GM18499 (cell line): ENCODE measurements around the gene WASF2.
"Not testable (repeated sequence)": the region's sequence is repeated elsewhere in the genome, so short reads cannot be mapped to it uniquely, and the experiment has no call there.

Source experiments
- ATAC-seq: cut with Tn5 transposase; IDR thresholded peaks from one replicate; pipeline ENCODE4 v1.9.1; 2021; ENCODE audit warnings: moderate number of reproducible peaks; ENCODE audit not compliant: insufficient read depth, unreplicated experiment

The WASF2 gene

DNA sequence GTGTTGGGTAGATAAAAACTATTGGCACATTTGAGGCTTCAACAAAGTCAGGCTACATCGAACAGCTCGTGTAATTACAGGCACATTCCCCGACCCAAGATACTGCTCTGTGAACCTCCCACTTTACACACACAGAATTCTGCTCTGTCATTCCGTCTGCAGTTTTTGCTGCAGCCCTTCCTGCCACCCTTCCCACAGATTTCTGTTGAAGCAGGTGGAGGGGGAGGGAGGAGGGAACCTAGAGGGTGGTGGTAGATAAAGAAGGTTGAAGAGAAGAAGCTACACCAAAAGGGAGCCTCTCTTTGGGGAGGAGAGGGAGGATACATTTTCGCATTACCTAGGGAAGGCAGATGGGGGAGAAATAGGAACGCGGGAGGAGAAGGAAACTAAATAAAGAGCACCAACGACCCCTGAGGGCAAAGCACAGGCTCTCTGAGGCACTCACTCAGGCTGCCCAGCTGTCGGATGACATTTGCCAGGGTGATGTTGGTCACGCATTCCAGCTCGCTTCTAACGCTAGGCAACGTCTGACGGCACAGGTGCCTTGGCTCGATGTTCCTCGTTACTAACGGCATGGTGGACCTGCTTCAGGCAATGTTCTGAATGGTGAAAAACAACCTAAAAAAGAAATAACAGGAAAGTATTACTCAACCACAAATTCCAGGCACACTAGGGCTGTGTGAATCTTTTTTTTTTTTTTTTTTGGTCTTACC, 61.5 kb downstream of the WASF2 start:
- no peak for ATAC-seq

DNA sequence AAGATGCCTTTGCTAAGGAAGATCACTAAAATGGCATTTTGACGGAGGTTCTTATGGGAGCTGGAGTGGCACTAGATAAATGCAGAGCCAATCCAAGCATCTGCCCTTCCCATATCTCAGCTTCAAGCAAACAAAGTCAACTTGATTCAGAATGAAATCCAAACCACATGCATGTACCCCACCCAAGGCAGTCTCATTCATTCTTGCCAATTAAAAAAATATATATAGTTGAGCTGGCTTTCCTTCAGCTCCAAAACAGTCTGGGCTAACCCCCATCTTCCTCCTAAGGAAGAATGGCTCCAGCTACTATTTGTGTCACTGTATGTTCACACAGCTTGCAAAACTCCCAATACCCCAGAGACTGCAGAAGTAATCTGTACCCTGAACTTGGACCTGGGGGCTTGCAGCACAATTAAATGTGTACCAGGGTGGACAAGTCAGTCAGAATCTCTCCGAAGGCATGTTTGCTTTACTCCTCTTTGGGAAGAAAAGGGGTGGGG, 62.1 kb downstream of the WASF2 start:
- no peak for ATAC-seq

DNA sequence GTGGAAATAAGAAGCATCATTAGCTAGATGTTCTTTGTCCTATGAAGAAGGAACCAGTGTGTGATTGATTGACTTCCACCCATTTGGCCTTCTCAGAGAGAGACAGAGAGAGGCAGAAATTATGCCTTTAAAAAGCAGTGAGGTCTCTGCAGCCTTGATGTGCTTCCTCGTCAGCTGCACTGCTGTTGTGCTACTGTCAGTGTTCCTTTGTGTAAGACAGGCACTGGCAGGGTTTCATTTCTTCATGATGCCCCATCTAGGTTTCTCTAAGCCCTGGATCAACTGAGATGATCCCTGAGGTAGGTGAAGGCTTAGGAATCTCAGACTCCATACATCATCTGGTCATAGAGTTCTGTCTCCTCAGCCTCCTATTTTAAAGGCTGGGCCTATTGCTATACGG, 62.6 kb downstream of the WASF2 start:
- no peak for ATAC-seq

DNA sequence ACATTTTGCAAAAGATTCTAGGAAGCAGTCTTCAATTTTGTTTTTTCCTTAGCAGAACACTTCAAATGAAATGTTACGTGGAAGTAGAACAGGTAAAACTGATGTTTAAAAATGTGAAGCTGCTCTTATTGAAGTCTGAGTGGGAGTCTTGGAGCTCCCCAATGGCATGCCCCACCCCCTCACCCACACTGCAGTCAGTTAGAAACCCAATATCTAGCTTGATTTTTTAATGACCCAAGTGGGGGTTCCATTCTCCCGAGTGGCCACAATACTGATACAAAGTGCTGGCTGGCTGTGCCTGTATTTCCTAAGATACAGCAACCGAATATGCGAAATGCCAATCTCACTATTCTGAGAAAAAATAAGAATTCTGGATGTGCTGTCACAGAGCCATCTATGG, 66.3 kb downstream of the WASF2 start:
- no peak for ATAC-seq

DNA sequence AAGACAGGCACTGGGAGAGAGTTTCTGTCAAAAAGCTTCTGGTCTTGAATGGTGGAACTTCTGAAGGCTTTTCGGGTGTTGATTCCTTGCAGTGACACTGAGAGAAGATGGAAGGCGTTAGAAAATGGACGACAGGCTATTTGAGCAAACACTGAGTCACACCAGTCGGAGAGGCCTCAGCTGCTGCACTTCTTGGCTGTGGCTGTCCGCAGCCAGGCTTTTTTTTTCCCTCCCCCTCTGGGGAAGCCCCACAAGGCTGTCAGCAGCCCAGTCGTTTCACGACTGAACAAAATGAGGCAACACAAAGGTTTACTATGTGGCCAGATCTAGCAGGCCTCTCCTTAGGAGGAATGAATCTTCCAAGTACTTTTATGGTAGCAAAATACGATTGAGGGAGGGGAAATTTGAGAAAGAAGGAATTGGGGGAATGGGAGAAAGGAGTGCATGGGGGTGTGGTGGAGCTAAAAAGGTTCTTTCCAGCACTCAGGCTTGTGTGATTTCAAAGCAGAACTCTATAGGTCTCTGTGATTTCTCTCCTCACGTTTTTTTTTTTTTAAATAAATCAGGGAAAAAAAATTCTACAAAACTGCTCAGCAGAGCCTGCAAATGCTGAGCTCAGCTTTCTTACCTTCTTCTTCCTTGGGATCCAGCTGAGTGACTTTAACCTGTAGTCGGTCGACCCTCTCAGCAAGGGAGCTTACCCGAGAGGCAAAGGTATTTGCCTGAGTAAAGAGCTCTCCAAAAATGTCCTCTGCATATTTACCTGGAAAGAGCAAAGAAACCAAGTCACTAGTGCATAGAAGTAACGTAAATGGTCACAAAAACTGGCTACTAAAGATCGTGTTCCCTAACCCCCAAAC, 71.4 kb downstream of the WASF2 start:
- no peak for ATAC-seq

- no peak for ATAC-seq
Measured at GRCh38 chr1:27417713-27418112, 72.3 kb downstream of the WASF2 start.

- ATAC-seq: no peak
Measured at GRCh38 chr1:27416387-27417111, 73.4 kb downstream of the WASF2 start.

DNA sequence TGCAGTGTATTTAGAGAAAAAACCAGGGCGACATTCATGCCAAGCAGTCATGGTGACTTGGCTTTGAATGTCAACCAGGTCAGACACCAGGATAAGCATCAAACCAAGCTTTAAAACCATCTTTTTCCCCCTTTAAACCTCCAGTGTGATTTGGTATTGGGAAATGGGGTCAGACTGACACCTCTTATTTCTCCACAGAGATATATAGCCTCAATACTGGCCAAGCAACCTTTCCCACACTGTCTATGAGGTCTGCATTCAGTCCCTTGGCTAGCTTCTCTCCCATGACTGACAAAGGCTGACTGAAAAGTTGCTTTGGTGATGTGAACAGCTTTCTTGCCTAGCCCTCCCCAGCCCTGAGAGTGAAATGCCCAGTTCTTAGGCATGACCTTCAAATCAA, 75.9 kb downstream of the WASF2 start:
- no peak for ATAC-seq

DNA sequence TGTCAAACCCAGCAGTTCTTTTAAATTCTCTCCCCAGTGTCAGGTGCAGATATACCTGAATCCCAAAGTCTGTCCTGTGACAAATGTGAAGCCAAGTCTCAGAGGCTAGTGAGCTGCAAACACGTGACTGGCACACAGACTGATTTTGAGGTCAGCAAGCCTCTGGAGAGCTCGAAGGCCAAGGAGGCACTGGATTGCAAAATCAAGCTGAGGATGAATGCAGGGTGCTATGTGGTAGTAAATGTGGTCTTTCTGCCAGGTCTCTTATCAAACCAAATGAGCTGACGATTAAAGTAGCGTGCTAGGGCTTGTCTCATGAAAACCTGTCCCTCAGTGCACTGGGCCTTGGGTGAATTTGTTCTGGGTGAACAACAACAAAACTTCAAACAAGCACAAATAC, 77.0 kb downstream of the WASF2 start:
- no peak for ATAC-seq

DNA sequence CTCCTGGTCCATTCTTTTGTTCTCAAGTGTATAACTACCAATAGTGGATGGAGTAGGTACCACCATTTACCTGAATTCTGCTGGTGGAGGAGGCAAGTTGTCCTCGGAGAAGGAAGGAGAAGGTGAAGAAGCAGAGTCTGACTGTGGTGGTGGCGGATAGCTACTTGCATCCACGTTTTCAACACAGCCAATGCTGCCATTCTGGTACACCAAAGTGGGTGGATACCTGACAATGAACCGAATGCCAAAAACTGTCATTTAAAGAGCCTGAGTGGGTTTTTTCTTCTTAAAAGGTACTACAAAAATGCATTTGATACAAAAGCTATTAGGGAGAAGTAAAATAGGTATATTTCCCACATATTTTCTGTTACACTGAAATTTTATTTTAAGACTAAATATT, 77.5 kb downstream of the WASF2 start:
- ATAC-seq: no peak

DNA sequence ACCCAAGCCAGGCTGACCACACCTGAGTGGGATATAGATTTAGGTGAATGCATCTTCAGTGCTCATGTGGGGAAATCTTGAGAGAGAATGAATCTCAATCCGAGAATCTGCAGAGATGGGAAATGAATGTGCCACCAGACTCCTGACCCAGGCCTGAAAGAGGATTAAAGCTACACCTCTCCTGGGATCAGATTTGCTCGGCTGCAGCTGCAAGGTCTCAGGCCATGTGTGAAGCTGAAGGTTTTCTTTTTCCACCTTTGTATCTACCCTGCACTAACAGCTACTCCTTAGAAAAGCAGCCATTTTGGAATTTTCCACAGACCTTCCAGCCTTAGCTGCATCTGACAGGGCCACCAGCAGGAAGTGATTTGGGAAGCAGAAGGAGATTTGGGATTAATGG, 79.3 kb downstream of the WASF2 start:
- no peak for ATAC-seq

DNA sequence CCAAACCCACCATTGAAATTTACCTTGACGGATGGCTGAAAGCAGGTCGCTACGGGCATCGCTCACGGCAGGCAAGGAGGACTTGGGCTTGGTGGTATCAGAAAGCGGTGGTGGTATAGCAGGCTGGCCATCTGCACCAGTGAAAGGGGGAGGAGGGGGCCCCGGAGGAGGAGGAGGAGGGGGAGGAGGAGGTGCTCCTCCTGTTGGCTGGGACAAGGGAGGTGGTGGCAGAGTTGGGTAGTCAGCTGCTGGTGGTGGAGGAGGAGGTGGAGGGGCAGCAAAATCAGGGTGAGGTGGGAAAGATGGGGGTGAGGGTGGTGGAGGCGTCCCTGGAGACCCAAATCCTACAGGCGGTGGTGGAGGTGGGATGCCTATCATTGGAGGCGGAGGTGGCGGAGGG, 80.3 kb downstream of the WASF2 start:
- no peak for ATAC-seq

DNA sequence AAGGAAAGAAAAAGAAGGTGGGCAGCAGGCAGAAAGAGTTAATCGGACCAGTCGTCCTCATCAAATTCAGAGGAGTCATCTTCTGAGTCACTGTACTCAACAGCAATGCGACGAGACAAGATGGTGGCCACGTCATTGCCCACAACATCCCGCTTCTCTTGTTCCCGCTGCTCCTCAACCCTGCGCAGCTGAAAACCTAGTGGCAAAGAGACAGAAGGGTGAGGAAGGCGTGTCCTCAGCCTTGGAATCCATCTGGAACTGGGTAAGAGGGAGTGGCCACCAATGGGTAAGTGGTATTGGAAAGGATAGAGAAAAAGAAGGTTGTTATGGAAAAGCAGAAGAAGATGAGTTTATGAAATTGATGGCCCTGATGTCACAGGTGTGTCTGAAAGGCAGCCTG, 81.8 kb downstream of the WASF2 start:
- ATAC-seq: no peak

DNA sequence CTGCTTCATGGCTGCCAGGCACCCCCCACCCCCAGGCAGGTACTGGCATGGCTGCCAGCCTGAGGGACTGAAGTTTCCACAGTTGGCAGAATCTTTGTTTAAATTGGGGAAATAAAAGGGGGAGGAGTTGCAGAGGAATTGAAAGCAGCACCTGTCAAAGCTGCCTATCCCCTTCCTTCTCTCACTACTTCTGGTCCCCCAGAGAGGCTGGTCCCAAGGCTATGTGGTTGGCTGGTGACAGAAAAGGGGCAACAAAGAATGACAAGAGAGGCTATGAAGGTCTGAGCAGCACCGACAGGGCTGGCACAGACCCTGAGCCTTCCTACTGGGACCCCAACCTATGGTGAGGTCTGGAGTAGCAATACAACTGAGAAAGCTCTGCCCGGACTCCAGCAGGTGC, 83.2 kb downstream of the WASF2 start:
- ATAC-seq: not testable (repeated sequence)

- ATAC-seq: no peak
Measured at GRCh38 chr1:27406362-27406680, 83.6 kb downstream of the WASF2 start.

DNA sequence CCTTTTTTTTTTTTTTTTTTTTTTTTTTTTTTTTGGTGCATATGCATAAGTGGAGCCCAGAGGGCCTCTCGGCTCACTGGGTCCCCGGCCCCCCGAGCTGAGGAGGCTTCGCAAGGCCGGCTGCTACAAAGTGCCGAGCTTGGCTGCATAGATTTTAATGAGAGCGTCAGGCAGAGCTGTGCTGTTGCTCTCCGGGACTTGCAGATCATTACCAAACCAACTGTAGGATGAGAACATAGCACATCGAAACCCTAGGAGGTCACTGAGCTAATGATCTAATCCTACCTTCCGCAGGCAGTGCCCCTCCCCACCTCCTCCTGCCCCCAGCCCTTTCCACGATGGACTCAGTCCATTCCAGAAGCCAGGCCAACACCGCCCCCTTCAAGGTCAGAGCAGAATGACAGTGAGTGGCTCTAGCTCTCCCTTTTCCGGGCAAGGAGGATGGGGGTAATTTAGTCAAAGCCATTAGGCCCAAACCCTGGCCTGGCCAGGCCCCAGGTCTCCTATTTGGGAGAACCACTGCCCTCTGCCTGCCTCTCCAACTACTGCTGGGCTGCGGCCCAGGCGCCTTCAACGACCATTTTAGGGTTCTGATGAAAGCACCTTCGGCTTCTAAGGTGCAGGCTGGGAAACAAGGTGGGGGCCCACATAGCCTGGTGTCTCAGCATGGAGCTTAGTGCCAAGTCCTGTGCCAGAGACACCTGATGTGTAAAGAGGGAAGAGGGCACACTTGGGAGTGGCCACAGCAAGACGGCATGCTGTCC, 84.2 kb downstream of the WASF2 start:
- not testable (repeated sequence) for ATAC-seq

DNA sequence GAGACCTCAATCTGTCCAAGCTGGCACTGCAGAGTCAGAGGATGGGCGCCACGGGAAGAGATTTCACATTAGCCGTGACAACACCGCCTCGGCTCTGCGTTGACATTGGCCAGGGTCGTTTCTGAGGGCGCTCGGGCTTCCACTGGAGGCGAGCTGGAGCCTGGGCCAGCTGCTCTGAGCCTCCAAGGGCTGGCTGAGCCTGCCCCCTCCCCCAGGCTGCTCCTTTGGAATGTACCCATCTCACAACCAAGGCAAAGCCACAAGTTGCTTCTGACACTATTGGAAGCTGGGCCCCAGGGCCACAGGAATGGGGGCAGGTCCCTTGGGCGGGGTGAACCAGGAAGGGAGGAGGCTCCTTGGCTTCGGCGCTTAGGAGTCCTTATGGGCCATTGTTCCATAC, 84.9 kb downstream of the WASF2 start:
- no peak for ATAC-seq

GRCh38 chr1:27403931-27404330, 86.0 kb downstream of the WASF2 start:
- ATAC-seq: no peak

- ATAC-seq: no peak
Measured at GRCh38 chr1:27403065-27403726, 86.8 kb downstream of the WASF2 start.

- ATAC-seq: no peak
Measured at GRCh38 chr1:27402349-27402754, 87.6 kb downstream of the WASF2 start.
